ENCODE results near the gene KCNQ1OT1.

GRCh38 chr11:2685051-2685450, 14.7 kb downstream of the KCNQ1OT1 start:
- no peak for TF ChIP-seq CTCF (IDR thresholded peaks at IDR 0.05 in 8 of 11, conservative IDR thresholded peaks at IDR 0.05 in 3 of 11)
- no peak for TF ChIP-seq POLR2AphosphoS5 (IDR thresholded peaks at IDR 0.05)
